Putamen (tissue), 1 donor: ENCODE measurements around the gene C11orf91.
"Not testable (repeated sequence)": the region's sequence is repeated elsewhere in the genome, so short reads cannot be mapped to it uniquely, and the experiment has no call there.

Experiments
- DNase-seq: peaks from one replicate; pipeline ENCODE4 v3.0.0-alpha.2; 2016; ENCODE audit warnings: low spot score

The C11orf91 gene

GRCh38 chr11:33700502-33701271 is at the start of gene C11orf91:
C11orf91 (minus strand) TSS chr11:33700826; CDS start chr11:33700740, 86 bp downstream.
- DNase-seq: peak; percentile 91

GRCh38 chr11:33747979-33748378 is 47.4 kb upstream of the C11orf91 start:
- DNase-seq: no peak

GRCh38 chr11:33743291-33743690 is 42.7 kb upstream of the C11orf91 start:
- no peak for DNase-seq

GRCh38 chr11:33742249-33742851 is 41.7 kb upstream of the C11orf91 start:
- DNase-seq: no peak

GRCh38 chr11:33741806-33742205 is 41.2 kb upstream of the C11orf91 start:
- DNase-seq: no peak

GRCh38 chr11:33737362-33737821 is 36.8 kb upstream of the C11orf91 start:
- DNase-seq: no peak

- peak; percentile 91 for DNase-seq
Measured at GRCh38 chr11:33736148-33736812, 35.7 kb upstream of the C11orf91 start, which contains the start of gene CD59. CD59 (minus strand) TSS chr11:33736423; CDS start chr11:33722445, 13,978 bp downstream.

- DNase-seq: no peak
Measured at GRCh38 chr11:33735271-33736147, 34.9 kb upstream of the C11orf91 start.

GRCh38 chr11:33734441-33735270 is 34.0 kb upstream of the C11orf91 start:
- DNase-seq: no peak

- no peak for DNase-seq
Measured at GRCh38 chr11:33733980-33734379, 33.4 kb upstream of the C11orf91 start.

GRCh38 chr11:33731723-33732531 is 31.3 kb upstream of the C11orf91 start:
- no peak for DNase-seq

GRCh38 chr11:33730716-33731115 is 30.1 kb upstream of the C11orf91 start:
- no peak for DNase-seq

GRCh38 chr11:33729072-33729664 is 28.5 kb upstream of the C11orf91 start:
- DNase-seq: not testable (repeated sequence)

GRCh38 chr11:33727539-33727938 is 26.9 kb upstream of the C11orf91 start:
- DNase-seq: not testable (repeated sequence)

- DNase-seq: no peak
Measured at GRCh38 chr11:33725496-33725895, 24.9 kb upstream of the C11orf91 start.

- peak; percentile 53 for DNase-seq
Measured at GRCh38 chr11:33724644-33725035, 24.0 kb upstream of the C11orf91 start.

- DNase-seq: no peak
Measured at GRCh38 chr11:33723238-33723881, 22.7 kb upstream of the C11orf91 start.

GRCh38 chr11:33722590-33723234 is 22.1 kb upstream of the C11orf91 start:
- DNase-seq: no peak

- no peak for DNase-seq
Measured at GRCh38 chr11:33721984-33722383, 21.4 kb upstream of the C11orf91 start.
